Transverse colon (tissue), 4 donors: ENCODE measurements around the gene RIOK3.
"Not testable (repeated sequence)": the region's sequence is repeated elsewhere in the genome, so short reads cannot be mapped to it uniquely, and the experiment has no call there.

ENCODE experiments used
- CTCF ChIP-seq, 5 experiments: fragments of 200-600 bp in 3 of 5; fragments of 450-650 bp in 2 of 5; sonication (generic) in 3 of 5; IDR thresholded peaks; 1 replicate in 2 of 5; 2 replicates in 3 of 5; pipeline ENCODE4 v1.5.1; 2016 to 2017; ENCODE audit warnings: antibody characterized with exemption in 5 of 5, inconsistent platforms in 3 of 5, mild to moderate bottlenecking in 2 of 5, moderate library complexity in 1 of 5
- POLR2A ChIP-seq: fragments of 450-650 bp; IDR thresholded peaks from one replicate; pipeline ENCODE4 v1.6.1; 2016; ENCODE audit warnings: antibody characterized with exemption, mild to moderate bottlenecking, moderate library complexity
- POLR2AphosphoS5 ChIP-seq, 3 donors: sonication (generic); formaldehyde crosslinking; IDR thresholded peaks; one replicate each; pipeline ENCODE4 v1.6.1; 2016; ENCODE audit warnings: antibody characterized with exemption in 3 of 3

DNA sequence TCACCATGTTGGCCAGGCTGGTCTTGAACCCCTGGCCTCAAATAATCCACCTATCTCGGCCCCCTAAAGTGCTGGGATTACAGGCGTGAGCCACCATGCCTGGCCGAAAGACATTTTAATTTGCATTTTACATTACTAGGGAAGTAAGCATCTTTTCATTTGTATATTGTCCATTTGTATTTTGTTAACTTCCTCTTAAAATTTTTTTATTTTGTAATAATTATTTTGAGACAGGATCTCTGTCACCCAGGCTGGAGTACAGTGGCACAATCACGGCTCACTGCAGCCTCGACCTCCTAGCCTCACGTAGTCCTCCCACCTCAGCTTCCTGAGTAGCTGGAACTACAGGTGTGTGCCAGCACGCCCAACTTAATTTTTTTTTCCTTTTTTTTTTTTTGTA, 59.1 kb downstream of the RIOK3 start:
- TF ChIP-seq POLR2AphosphoS5 (IDR thresholded peaks at IDR 0.05); POLR2A; CTCF (IDR thresholded peaks at IDR 0.05): not testable (repeated sequence)
